ENCODE results near the gene ADAMTS4. TPM values are rescaled to one million over a fixed set of nuclear protein-coding genes. Genes with fewer than 3 reads are reported as not detected.

The ADAMTS4 gene
- total and polyA plus RNA-seq, 2 of the 4 experiments (the other 2 are of a cell fraction), result 0.39 to 0.72 TPM

DNA sequence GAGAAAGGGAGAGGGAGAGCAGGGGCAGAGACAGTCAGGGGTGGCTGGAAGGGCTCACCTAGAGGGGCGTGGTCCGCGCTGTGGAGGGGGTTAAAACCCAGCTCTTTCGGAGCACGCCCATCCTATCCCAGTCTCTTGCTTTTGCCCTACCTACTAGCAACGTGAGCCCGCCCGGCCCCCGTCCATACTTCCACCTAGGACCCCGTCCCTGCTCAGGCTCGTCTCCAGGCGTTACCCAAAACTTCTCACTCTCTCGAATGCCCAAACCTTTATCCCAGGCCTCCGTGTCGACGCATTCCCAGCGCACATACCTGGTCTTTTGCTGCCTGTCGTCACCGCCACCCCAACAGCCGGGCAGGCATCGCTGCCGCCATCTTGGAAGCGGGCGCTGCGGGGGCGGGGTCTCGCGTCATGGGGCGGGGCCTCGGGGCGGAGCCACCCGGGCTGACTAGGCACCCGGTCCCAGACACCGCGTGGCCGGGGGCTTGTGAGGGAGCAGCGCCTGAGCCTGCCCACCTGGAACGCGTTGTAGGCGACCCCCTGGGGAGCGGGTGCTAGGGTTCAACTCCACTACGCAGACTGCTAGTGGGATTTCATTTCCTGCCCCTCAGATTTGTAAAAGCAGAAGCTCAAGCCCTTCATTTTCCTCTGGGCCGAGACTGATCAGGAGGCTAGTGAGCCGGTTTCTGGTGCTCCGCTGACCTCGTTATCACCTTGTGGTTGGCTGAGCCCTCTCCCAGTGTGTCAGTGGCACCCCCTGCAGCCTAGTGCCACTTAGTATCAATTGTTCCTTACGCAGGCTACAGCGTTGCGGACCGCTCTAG lies 21.5 kb downstream of the ADAMTS4 start, which contains the start of gene B4GALT3:
Gene B4GALT3, minus strand, starts transcription at position 396 of the 824 bp plus-strand sequence. CDS start 1,447 bp downstream, outside the sequence.
- ATAC-seq (ENCODE audit: low read depth) (peak; percentile 97), DNase-seq (peak; percentile 65)
- Histone ChIP-seq H3K9ac (ENCODE audit: low read depth, low read length) (peak within 1 kb of the TSS; percentile 99), H3K4ac (ENCODE audit: low read depth, low read length) (peak within 1 kb of the TSS; percentile 94), H3K4me2 (ENCODE audit: low read depth, low read length) (peak within 1 kb of the TSS; percentile 96), H2AK5ac (ENCODE audit: low read depth, low read length) (peak within 1 kb of the TSS; percentile 78), H3K79me1 (ENCODE audit: low read depth in 1 of 2, low read length in 2 of 2) (peaks cover 14 to 32% of the 10 kb centered on the region in 2 experiments), H3K56ac (ENCODE audit: extremely low read depth, insufficient read depth, low read length) (peak within 1 kb of the TSS; percentile 80; the same call in 1 of the 2 replicates), H4K5ac (ENCODE audit: low read depth, low read length) (peak within 1 kb of the TSS; percentile 98), H3K27ac (ENCODE audit: insufficient read depth, low read length) (peak within 1 kb of the TSS; percentile 98), H3K9me1 (ENCODE audit: insufficient read depth, low read length) (peaks cover 14% of the 10 kb centered on the region), H3K14ac (replicated peaks; ENCODE audit: low read depth, low read length) (peak within 1 kb of the TSS; percentile 91), H3K23ac (ENCODE audit: low read depth, low read length) (peak within 1 kb of the TSS; percentile 94), H3K9me3 (ENCODE audit: control insufficient read depth, insufficient read depth, low read length) (no peaks in the 10 kb centered on the region), H2BK5ac (ENCODE audit: low read depth, low read length, poor library complexity, severe bottlenecking) (peak within 1 kb of the TSS; percentile 90), H2AK9ac (replicated peaks; ENCODE audit: low read depth, low read length, poor library complexity) (peak within 1 kb of the TSS; percentile 97), H2AFZ (replicated peaks; ENCODE audit: low read length, poor library complexity) (peak within 1 kb of the TSS; percentile 100), H3K4me1 (ENCODE audit: control insufficient read depth, insufficient read depth, low read length) (peaks cover 17% of the 10 kb centered on the region), H3K27me3 (ENCODE audit: control insufficient read depth, insufficient read depth, low read length) (no peaks in the 10 kb centered on the region), H4K8ac (ENCODE audit: low read depth in 2 of 2, low read length in 2 of 2) (peak within 1 kb of the TSS; percentile 87 to 99), H2BK15ac (ENCODE audit: low read depth, low read length) (no peak within 1 kb of the TSS), H4K20me1 (ENCODE audit: insufficient read depth, low read length) (peaks cover 13% of the 10 kb centered on the region; the same call in 1 of the 2 replicates), H3K18ac (ENCODE audit: low read depth, low read length) (peak within 1 kb of the TSS; percentile 96), H4K91ac (ENCODE audit: insufficient read depth, low read depth, low read length) (peak within 1 kb of the TSS; percentile 82), H2BK20ac (ENCODE audit: low read depth, low read length) (no peak within 1 kb of the TSS), H3K36me3 (ENCODE audit: control insufficient read depth, insufficient read depth, low read length) (peaks cover 20% of the 10 kb centered on the region), H3K4me3 (ENCODE audit: insufficient read depth, low read depth, low read length) (peak within 1 kb of the TSS; percentile 98), H2BK120ac (ENCODE audit: low read depth, low read length) (peak within 1 kb of the TSS; percentile 75)
- in situ Hi-C loops (cut with MboI; ENCODE audit: low sequenced_read_pairs) (no loop called here), intact Hi-C loops (cut with micrococcal nuclease) (no loop called here), dilution Hi-C loops (cut with HindIII; ENCODE audit: low sequenced_read_pairs, unreplicated experiment) (no loop called here)
- no peak for TF ChIP-seq FOS (IDR thresholded peaks at IDR 0.05; ENCODE audit: low read depth, low read length)
- TF ChIP-seq POLR2A (IDR thresholded peaks at IDR 0.05; ENCODE audit: low read depth, low read length), result peak; percentile 87
- TF ChIP-seq, protein P1, sequence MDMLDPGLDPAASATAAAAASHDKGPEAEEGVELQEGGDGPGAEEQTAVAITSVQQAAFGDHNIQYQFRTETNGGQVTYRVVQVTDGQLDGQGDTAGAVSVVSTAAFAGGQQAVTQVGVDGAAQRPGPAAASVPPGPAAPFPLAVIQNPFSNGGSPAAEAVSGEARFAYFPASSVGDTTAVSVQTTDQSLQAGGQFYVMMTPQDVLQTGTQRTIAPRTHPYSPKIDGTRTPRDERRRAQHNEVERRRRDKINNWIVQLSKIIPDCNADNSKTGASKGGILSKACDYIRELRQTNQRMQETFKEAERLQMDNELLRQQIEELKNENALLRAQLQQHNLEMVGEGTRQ (IDR thresholded peaks at IDR 0.05; ENCODE audit: low read depth, low read length), result 0 out of 2 replicates have a peak, but pooled peaks have one; percentile 13
- TF ChIP-seq MAFK (IDR thresholded peaks at IDR 0.05; ENCODE audit: low read depth, low read length), result no peak
- peak; percentile 78; the same call in 1 of the 2 replicates for TF ChIP-seq MAZ (IDR thresholded peaks at IDR 0.05; ENCODE audit: borderline replicate concordance, low read depth, low read length)
- TF ChIP-seq MXI1 (IDR thresholded peaks at IDR 0.05; ENCODE audit: borderline replicate concordance, low read depth, low read length), result peak; percentile 62; the same call in 1 of the 2 replicates
- POLR2A ChIA-PET (ENCODE audit: unreplicated experiment), result no interaction called here
- CTCF ChIA-PET, result interaction anchor here (1.9 kb wide), 1 partner anchor 11 kb away, joined by 5 read pairs; the partner anchor contains the start of gene PPOX
- 2% methylated on average over 33 of the region's 50 CpGs; no CpG with 5 or more reads in 1 of the 2 experiments for WGBS, 2 experiments (ENCODE audit: extremely low coverage in 2 of 2, insufficient read length in 1 of 2)
- BruUV-seq (replicated peaks), result no TSS peak

Data from IMR-90 (cell line).